Stimulated activated CD4-positive, alpha-beta T cell treated with anti-CD3 and anti-CD28 coated beads, Interleukin-15, amount 100 ng/mL, for 48 hours (primary cell): ENCODE measurements around the gene CADPS.

Source experiments
- DNase-seq, 2 donors: peaks; one replicate each; pipeline ENCODE4 v3.0.0-alpha.2; 2020; ENCODE audit warnings: low read depth in 2 of 2

CADPS gene

GRCh38 chr3:62812631-62813030, 62.6 kb downstream of the CADPS start:
- no peak for DNase-seq

- DNase-seq, result no peak
Measured at GRCh38 chr3:62811119-62811518, 64.1 kb downstream of the CADPS start.

GRCh38 chr3:62809369-62809768, 65.8 kb downstream of the CADPS start:
- no peak for DNase-seq

- DNase-seq, result no peak
Measured at GRCh38 chr3:62805580-62806277, 69.5 kb downstream of the CADPS start.

GRCh38 chr3:62805106-62805505, 70.1 kb downstream of the CADPS start:
- DNase-seq, result no peak

GRCh38 chr3:62803276-62803675, 71.9 kb downstream of the CADPS start:
- no peak for DNase-seq

GRCh38 chr3:62798000-62798399, 77.2 kb downstream of the CADPS start:
- no peak for DNase-seq

- no peak for DNase-seq
Measured at GRCh38 chr3:62797132-62797531, 78.1 kb downstream of the CADPS start.

- DNase-seq, result no peak
Measured at GRCh38 chr3:62795978-62796657, 79.1 kb downstream of the CADPS start.

- no peak for DNase-seq
Measured at GRCh38 chr3:62793946-62794345, 81.3 kb downstream of the CADPS start.

GRCh38 chr3:62785384-62785783, 89.8 kb downstream of the CADPS start:
- no peak for DNase-seq

- DNase-seq, result no peak
Measured at GRCh38 chr3:62781121-62781520, 94.1 kb downstream of the CADPS start.

GRCh38 chr3:62777674-62778073, 97.5 kb downstream of the CADPS start:
- no peak for DNase-seq

- DNase-seq, result no peak
Measured at GRCh38 chr3:62777130-62777529, 98.1 kb downstream of the CADPS start.

GRCh38 chr3:62774221-62774620, 101.0 kb downstream of the CADPS start:
- DNase-seq, result no peak

- DNase-seq, result no peak
Measured at GRCh38 chr3:62771331-62772072, 103.7 kb downstream of the CADPS start.

- no peak for DNase-seq
Measured at GRCh38 chr3:62768896-62769295, 106.3 kb downstream of the CADPS start.

GRCh38 chr3:62761711-62762110, 113.5 kb downstream of the CADPS start:
- no peak for DNase-seq

- DNase-seq, result no peak
Measured at GRCh38 chr3:62761311-62761710, 113.9 kb downstream of the CADPS start.

GRCh38 chr3:62758296-62759066, 116.7 kb downstream of the CADPS start:
- DNase-seq, result no peak

- no peak for DNase-seq
Measured at GRCh38 chr3:62757045-62757444, 118.2 kb downstream of the CADPS start.

GRCh38 chr3:62755285-62755684, 119.9 kb downstream of the CADPS start:
- DNase-seq, result no peak
